Activated gamma-delta T cell treated with anti-CD3 and anti-CD28 coated beads, Interleukin-2, amount 50 U/mL, for 16 hours (primary cell): Measurements from ENCODE around the gene GRIK5.
"Not testable (repeated sequence)": the region's sequence is repeated elsewhere in the genome, so short reads cannot be mapped to it uniquely, and the experiment has no call there.

Experiments used
- DNase-seq: peaks from one replicate; pipeline ENCODE4 v3.0.0-alpha.2; 2020; ENCODE audit warnings: low read depth

The GRIK5 gene

GRCh38 chr19:42048992-42049391, 21.0 kb downstream of the GRIK5 start:
- DNase-seq: no peak

- no peak for DNase-seq
Measured at GRCh38 chr19:42045575-42045974, 24.4 kb downstream of the GRIK5 start.

- DNase-seq: no peak
Measured at GRCh38 chr19:42042455-42043170, 27.4 kb downstream of the GRIK5 start.

GRCh38 chr19:42040491-42040890, 29.5 kb downstream of the GRIK5 start:
- not testable (repeated sequence) for DNase-seq

- DNase-seq: no peak
Measured at GRCh38 chr19:42040031-42040430, 30.0 kb downstream of the GRIK5 start.

GRCh38 chr19:42038666-42039065, 31.3 kb downstream of the GRIK5 start:
- no peak for DNase-seq

- no peak for DNase-seq
Measured at GRCh38 chr19:42037649-42038048, 32.4 kb downstream of the GRIK5 start.

- DNase-seq: peak; percentile 60
Measured at GRCh38 chr19:42034640-42035391, 35.2 kb downstream of the GRIK5 start.

- DNase-seq: no peak
Measured at GRCh38 chr19:42033413-42033812, 36.6 kb downstream of the GRIK5 start.

GRCh38 chr19:42032431-42032830, 37.6 kb downstream of the GRIK5 start:
- DNase-seq: no peak

GRCh38 chr19:42030645-42031440, 39.2 kb downstream of the GRIK5 start:
- no peak for DNase-seq

GRCh38 chr19:42028304-42029216, 41.4 kb downstream of the GRIK5 start:
- no peak for DNase-seq

- DNase-seq: no peak
Measured at GRCh38 chr19:42024622-42025111, 45.3 kb downstream of the GRIK5 start.

GRCh38 chr19:42023943-42024260, 46.1 kb downstream of the GRIK5 start:
- no peak for DNase-seq

GRCh38 chr19:42023121-42023942, 46.7 kb downstream of the GRIK5 start:
- DNase-seq: no peak

GRCh38 chr19:42022616-42023015, 47.4 kb downstream of the GRIK5 start:
- DNase-seq: no peak

- no peak for DNase-seq
Measured at GRCh38 chr19:42021185-42021584, 48.8 kb downstream of the GRIK5 start.

- no peak for DNase-seq
Measured at GRCh38 chr19:42018503-42019193, 51.4 kb downstream of the GRIK5 start.

GRCh38 chr19:42017040-42017439, 53.0 kb downstream of the GRIK5 start:
- no peak for DNase-seq

GRCh38 chr19:42012747-42013146, 57.3 kb downstream of the GRIK5 start:
- DNase-seq: not testable (repeated sequence)
